Tongue (tissue), 2 donors: ENCODE results near the gene XIRP2. TPM values are rescaled to one million over a fixed set of nuclear protein-coding genes. Genes with fewer than 3 reads are reported as not detected.

ENCODE experiments used
- DNase-seq: peaks from one replicate; pipeline ENCODE4 v3.0.0-alpha.2; 2015
- total RNA-seq: library from RNA; depleted of rRNA; stranded (reverse); fragments of >200 nt; gene quantifications from one replicate; pipeline ENCODE4 v1.2.3, GENCODE V29; 2014

XIRP2 gene
- total RNA-seq, 1 donor from 2014 or later: 277 TPM

- DNase-seq: peak; percentile 32
Observed at GRCh38 chr2:167293172-167293781, 405.0 kb downstream of the XIRP2 start.

- DNase-seq: peak; percentile 42
Observed at GRCh38 chr2:167293943-167294775, 405.9 kb downstream of the XIRP2 start.

- peak; percentile 44 for DNase-seq
Observed at GRCh38 chr2:167294776-167295140, 406.5 kb downstream of the XIRP2 start.

GRCh38 chr2:167297292-167297691 lies 409.0 kb downstream of the XIRP2 start:
- no peak for DNase-seq

- DNase-seq: no peak
Observed at GRCh38 chr2:167298017-167298416, 409.7 kb downstream of the XIRP2 start.
